Spleen (tissue), 11 donors: ENCODE results near the gene PI16. TPM values are rescaled to one million over a fixed set of nuclear protein-coding genes. Genes with fewer than 3 reads are reported as not detected.

ENCODE experiments used
- DNase-seq: peaks from one replicate; pipeline ENCODE4 v3.0.0-alpha.2; 2020
- H3K27ac ChIP-seq, 8 donors: fragments of 200-600 bp; sonication (generic) in 7 of 8; 1 replicate in 4 of 8; 2 replicates in 4 of 8; pipeline versions ENCODE4 v1.5.0 to v1.8.0; 2016 to 2021; ENCODE audit warnings: inconsistent platforms in 4 of 8, mild to moderate bottlenecking in 4 of 8, moderate library complexity in 1 of 8
- H3K27me3 ChIP-seq, 7 donors: fragments of 200-600 bp; sonication (generic) in 6 of 7; replicated peaks in 1 of 7; 1 replicate in 4 of 7; 2 replicates in 3 of 7; pipeline versions ENCODE4 v1.5.0 to v1.8.0; 2016 to 2021; ENCODE audit warnings: inconsistent platforms in 3 of 7, mild to moderate bottlenecking in 1 of 7
- H3K36me3 ChIP-seq, 6 donors: fragments of 200-600 bp; sonication (generic) in 5 of 6; 1 replicate in 4 of 6; 2 replicates in 2 of 6; pipeline versions ENCODE4 v1.5.0 to v1.8.0; 2016 to 2021; ENCODE audit warnings: inconsistent platforms in 2 of 6
- H3K4me1 ChIP-seq, 6 donors: fragments of 200-600 bp; sonication (generic) in 5 of 6; 1 replicate in 3 of 6; 2 replicates in 3 of 6; pipeline versions ENCODE4 v1.5.0 to v1.8.0; 2016 to 2021; ENCODE audit warnings: inconsistent platforms in 3 of 6
- H3K4me3 ChIP-seq, 8 donors: fragments of 200-600 bp; sonication (generic) in 7 of 8; 1 replicate in 4 of 8; 2 replicates in 4 of 8; pipeline versions ENCODE4 v1.5.0 to v1.8.0; 2016 to 2021; ENCODE audit warnings: inconsistent platforms in 4 of 8, mild to moderate bottlenecking in 4 of 8, moderate library complexity in 2 of 8
- H3K9me3 ChIP-seq, 8 donors: fragments of 200-600 bp; sonication (generic) in 7 of 8; 1 replicate in 4 of 8; 2 replicates in 4 of 8; pipeline versions ENCODE4 v1.5.0 to v1.8.0; 2016 to 2021; ENCODE audit warnings: inconsistent platforms in 4 of 8
- POLR2A ChIP-seq, 3 donors: fragments of 450-650 bp; IDR thresholded peaks; one replicate each; pipeline ENCODE4 v1.5.1; 2017; ENCODE audit warnings: antibody characterized with exemption in 3 of 3, mild to moderate bottlenecking in 1 of 3
- POLR2AphosphoS5 ChIP-seq, 3 donors: sonication (generic); formaldehyde crosslinking; IDR thresholded peaks; one replicate each; pipeline ENCODE4 v1.5.1; 2017; ENCODE audit warnings: antibody characterized with exemption in 3 of 3
- WGBS, 5 donors: extraction: QIAGEN DNeasy Blood & Tissue Kit in 3 of 5; methylation state at CpG; one replicate each; pipeline versions ENCODE4 v1.1.5 to v1.1.7; 2013 to 2018; 5-methylcytosine and 5-hydroxymethylcytosine counted together
- intact Hi-C: fragments of 100-400 bp; cut with DNase I; formaldehyde crosslinking; loops from one replicate; pipeline ENCODE4 v1.15.0; 2023; ENCODE audit warnings: low total_unique reads
- polyA plus RNA-seq, 3 donors: library from polyadenylated mRNA; stranded (reverse); fragments of 200-250 nt; gene quantifications; one replicate each; pipeline ENCODE4 v1.2.1, GENCODE V29; 2013
- total RNA-seq, 7 donors: library from RNA; depleted of rRNA in 3 of 7; stranded (reverse); fragments of >200 nt in 3 of 7; fragmentation: NEBNext Ultra II Directional in 4 of 7; extraction: Animal tissue kit (Norgen Biotek cat#: 25700) in 4 of 7; gene quantifications; one replicate each; pipeline versions ENCODE4 v1.1.0 to v1.2.1, GENCODE V29; 2016 to 2021
- TF ChIP-seq, protein P1 (sequence below), 11 experiments: fragments of 200-600 bp in 7 of 11; fragments of 450-650 bp in 4 of 11; sonication (generic) in 4 of 11; IDR thresholded peaks in 8 of 11; conservative IDR thresholded peaks in 3 of 11; 1 replicate in 7 of 11; 2 replicates in 4 of 11; pipeline versions ENCODE4 v1.4.0 to v1.8.0; 2016 to 2021; ENCODE audit warnings: antibody characterized with exemption in 11 of 11, inconsistent platforms in 4 of 11, mild to moderate bottlenecking in 1 of 11
- donor health status: healthy with polysubstance abuse.
- donor health status: DM: no; HTN: no; CAD: no; lungs with moderate emphysema.
- donor health status: DM: no; HTN: no; CAD: no.
- donor health status: Bipolar disorder and iron deficiency.
- donor health status: healthy.
- donor health status: DM: no; HTN: no; CAD: no.
- donor health status: DM: yes; HTN: yes; CAD: no.

PI16 gene
- total and polyA plus RNA-seq, 10 donors = 0.94 to 7.3 (median 1.6) TPM; not detected in 1

DNA sequence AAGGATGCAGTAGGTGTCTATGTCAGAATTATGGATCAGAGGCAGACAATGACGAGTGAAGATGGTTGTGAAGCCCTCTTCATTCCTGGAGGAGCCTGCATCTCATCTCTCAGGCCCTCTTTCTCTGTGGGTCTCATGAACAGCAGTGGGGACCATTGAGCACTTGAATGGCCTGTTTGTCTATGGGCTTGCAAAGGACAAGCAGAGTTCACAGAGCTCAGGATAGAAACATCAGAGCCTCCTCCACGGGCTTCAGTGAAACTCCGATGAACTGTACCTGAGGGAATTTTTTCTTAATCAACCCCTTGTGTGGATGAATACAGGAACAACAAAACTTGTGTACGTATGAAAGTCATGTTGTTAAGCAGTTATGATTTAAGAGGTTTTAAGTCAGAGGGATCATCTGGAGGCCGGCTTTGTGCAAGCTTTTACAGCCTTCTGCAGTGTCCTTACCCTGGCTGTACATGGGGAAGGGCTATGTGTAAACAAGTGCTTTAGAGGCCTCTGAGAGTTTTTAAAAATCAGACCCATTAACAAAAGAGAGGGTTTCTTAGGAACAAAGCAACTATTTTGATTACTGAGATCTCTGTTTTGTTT lies 29.7 kb upstream of the PI16 start:
- Histone ChIP-seq H3K9me3 (no peaks in the 10 kb centered on the region), H3K27me3 (no peaks in the 10 kb centered on the region), H3K36me3 (peaks cover 0 to 92% (median 48%) of the 10 kb centered on the region in 6 donors), H3K4me1 (peaks cover 0 to 9% (median 0%) of the 10 kb centered on the region in 6 donors), H3K27ac (no peak overlapping the region), H3K4me3 (no peak overlapping the region)
- no peak for DNase-seq
- WGBS, 5 donors = 91 to 95% (median 92%) methylated on average over 5 of the region's 5 CpGs
- TF ChIP-seq, protein P1, sequence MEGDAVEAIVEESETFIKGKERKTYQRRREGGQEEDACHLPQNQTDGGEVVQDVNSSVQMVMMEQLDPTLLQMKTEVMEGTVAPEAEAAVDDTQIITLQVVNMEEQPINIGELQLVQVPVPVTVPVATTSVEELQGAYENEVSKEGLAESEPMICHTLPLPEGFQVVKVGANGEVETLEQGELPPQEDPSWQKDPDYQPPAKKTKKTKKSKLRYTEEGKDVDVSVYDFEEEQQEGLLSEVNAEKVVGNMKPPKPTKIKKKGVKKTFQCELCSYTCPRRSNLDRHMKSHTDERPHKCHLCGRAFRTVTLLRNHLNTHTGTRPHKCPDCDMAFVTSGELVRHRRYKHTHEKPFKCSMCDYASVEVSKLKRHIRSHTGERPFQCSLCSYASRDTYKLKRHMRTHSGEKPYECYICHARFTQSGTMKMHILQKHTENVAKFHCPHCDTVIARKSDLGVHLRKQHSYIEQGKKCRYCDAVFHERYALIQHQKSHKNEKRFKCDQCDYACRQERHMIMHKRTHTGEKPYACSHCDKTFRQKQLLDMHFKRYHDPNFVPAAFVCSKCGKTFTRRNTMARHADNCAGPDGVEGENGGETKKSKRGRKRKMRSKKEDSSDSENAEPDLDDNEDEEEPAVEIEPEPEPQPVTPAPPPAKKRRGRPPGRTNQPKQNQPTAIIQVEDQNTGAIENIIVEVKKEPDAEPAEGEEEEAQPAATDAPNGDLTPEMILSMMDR (IDR thresholded peaks at IDR 0.05 in 8 of 11, conservative IDR thresholded peaks at IDR 0.05 in 3 of 11) = no peak
- TF ChIP-seq POLR2AphosphoS5 (IDR thresholded peaks at IDR 0.05) (no peak), POLR2A (IDR thresholded peaks at IDR 0.05) (no peak)
- intact Hi-C loops = no loop called here

DNA sequence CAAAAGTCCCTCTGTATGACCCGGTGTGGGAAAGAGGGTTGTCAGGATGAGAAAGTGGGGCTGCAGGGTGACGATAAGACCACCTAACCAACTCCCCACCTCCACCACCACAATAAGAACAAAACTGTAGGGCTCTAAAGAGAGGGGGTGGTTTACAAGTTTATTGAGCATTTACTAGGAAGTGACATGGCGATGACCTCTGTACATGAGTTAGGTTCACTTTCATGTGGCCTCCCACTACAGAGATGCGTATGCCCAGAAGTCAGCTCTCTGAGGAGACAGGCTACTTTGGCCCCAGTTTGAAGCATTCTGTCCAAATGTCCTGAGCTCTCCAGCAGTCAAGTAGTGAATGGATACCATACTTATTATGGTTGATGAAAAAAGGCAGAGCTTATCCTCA lies 28.7 kb upstream of the PI16 start:
- Histone ChIP-seq H3K4me1 (peaks cover 0 to 10% (median 0%) of the 10 kb centered on the region in 6 donors), H3K27ac (no peak overlapping the region), H3K36me3 (peaks cover 0 to 83% (median 40%) of the 10 kb centered on the region in 6 donors), H3K27me3 (no peaks in the 10 kb centered on the region), H3K9me3 (no peaks in the 10 kb centered on the region), H3K4me3 (no peak overlapping the region)
- DNase-seq = no peak
- WGBS, 5 donors = 83 to 91% (median 86%) methylated on average over 4 of the region's 4 CpGs
- TF ChIP-seq, protein P1 (IDR thresholded peaks at IDR 0.05 in 8 of 11, conservative IDR thresholded peaks at IDR 0.05 in 3 of 11) = no peak
- TF ChIP-seq POLR2A (IDR thresholded peaks at IDR 0.05) (no peak), POLR2AphosphoS5 (IDR thresholded peaks at IDR 0.05) (no peak)
- intact Hi-C loops = no loop called here

DNA sequence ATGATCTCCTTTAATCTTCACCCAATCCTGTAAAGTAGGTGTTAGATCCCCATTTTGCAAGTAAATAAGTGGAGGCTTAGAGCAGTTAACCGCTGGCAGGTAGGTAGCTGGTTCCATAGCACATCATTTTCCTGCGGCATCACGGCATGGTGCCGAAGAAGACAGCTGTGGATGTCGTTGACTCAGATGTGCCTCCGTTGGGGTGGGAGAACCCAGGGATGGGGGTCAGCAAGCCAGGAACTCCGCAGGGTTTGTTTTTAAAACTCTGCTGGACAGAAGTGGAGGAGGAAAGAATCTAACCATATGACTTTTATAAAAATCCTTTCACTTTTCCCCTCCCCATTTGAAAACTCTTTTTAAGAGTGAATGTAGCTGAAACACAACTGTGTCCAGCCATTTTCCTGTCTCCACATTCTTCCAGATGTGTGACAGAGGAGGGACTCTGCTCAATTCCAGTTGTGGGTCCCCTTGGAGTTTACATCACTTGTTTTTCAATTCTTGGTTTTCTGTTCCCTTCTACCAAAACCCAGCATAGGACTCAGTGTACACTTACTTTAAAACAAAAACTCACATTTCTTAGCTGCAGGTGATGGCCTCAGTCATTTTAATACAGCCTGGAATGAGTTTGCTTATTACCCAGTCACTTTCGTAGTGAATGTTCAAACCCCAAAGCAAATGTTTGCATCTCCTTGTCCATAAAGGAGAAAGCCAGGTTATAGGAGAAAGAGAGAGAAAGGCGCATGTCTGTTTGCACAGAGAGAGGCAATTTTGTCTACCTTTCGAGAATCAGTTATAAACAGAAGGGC lies 27.6 kb upstream of the PI16 start:
- Histone ChIP-seq H3K4me1 (peaks cover 0 to 10% (median 0%) of the 10 kb centered on the region in 6 donors), H3K36me3 (peaks cover 0 to 72% (median 31%) of the 10 kb centered on the region in 6 donors), H3K4me3 (no peak overlapping the region), H3K27ac (no peak overlapping the region), H3K27me3 (no peaks in the 10 kb centered on the region), H3K9me3 (no peaks in the 10 kb centered on the region)
- TF ChIP-seq, protein P1 (IDR thresholded peaks at IDR 0.05 in 8 of 11, conservative IDR thresholded peaks at IDR 0.05 in 3 of 11) = no peak
- TF ChIP-seq POLR2AphosphoS5 (IDR thresholded peaks at IDR 0.05) (no peak), POLR2A (IDR thresholded peaks at IDR 0.05) (no peak)
- intact Hi-C loops = no loop called here
- WGBS, 5 donors = 68 to 93% (median 84%) methylated on average over 10 of the region's 10 CpGs
- DNase-seq = no peak
